H1 (cell line): ENCODE measurements around the gene FMR1. TPM values are rescaled to one million over a fixed set of nuclear protein-coding genes. Genes with fewer than 3 reads are reported as not detected.

ENCODE experiments used
- RBBP5 ChIP-seq: IDR thresholded peaks from 2 replicates; pipeline ENCODE4 v1.7.1; 2012; ENCODE audit warnings: low read depth, mild to moderate bottlenecking, inconsistent platforms, low read length, moderate library complexity, borderline replicate concordance
- SIN3A ChIP-seq, 2 experiments: IDR thresholded peaks in 1 of 2; conservative IDR thresholded peaks in 1 of 2; 2 replicates each; pipeline ENCODE4 v1.6.1; 2011 to 2012; ENCODE audit warnings: low read length in 2 of 2, improper control_type of control experiment in 1 of 2, low read depth in 1 of 2, mild to moderate bottlenecking in 1 of 2
- SIRT6 ChIP-seq: IDR thresholded peaks from one replicate; pipeline ENCODE4 v1.7.1; 2012; ENCODE audit warnings: low read length, inconsistent platforms
- ZNF274 ChIP-seq: IDR thresholded peaks from 2 replicates; pipeline ENCODE4 v1.7.0; 2012; ENCODE audit warnings: low read length, borderline replicate concordance; ENCODE audit errors: extremely low read depth
- polyA plus RNA-seq, 7 experiments: library from polyadenylated mRNA; depleted of rRNA in 3 of 7; stranded (reverse) in 5 of 7; unstranded in 2 of 7; fragments of >200 nt in 5 of 7; fragments of 200-250 nt in 2 of 7; gene quantifications; 1 replicate in 5 of 7; 2 replicates in 1 of 7; 4 replicates in 1 of 7; pipeline versions ENCODE4 v1.2.1 to v1.2.3, GENCODE V29; 2011 to 2013; ENCODE audit warnings: missing spikeins in 2 of 7, mixed read lengths in 2 of 7
- total RNA-seq: library from RNA; stranded (reverse); fragmentation: NEBNext Ultra II Directional; extraction: Animal tissue kit (Norgen Biotek cat#: 25700); gene quantifications from 2 replicates; pipeline ENCODE4 v1.2.1, GENCODE V29; 2021
- TF ChIP-seq, protein P1 (sequence below): fragments of 300-600 bp; sonication (generic); IDR thresholded peaks from 2 replicates; pipeline ENCODE4 v1.7.1; 2012; ENCODE audit warnings: low read length, moderate library complexity, mild to moderate bottlenecking, inconsistent platforms; ENCODE audit not compliant: insufficient replicate concordance
- TF ChIP-seq, protein P2 (sequence below): IDR thresholded peaks from 2 replicates; pipeline ENCODE4 v1.6.1; 2012; ENCODE audit warnings: inconsistent platforms

Gene FMR1
- total and polyA plus RNA-seq, 2 of the 8 experiments (the other 6 are each of a cell fraction or from before 2014, with no cell fraction given): 15.2 to 49.4 TPM

DNA sequence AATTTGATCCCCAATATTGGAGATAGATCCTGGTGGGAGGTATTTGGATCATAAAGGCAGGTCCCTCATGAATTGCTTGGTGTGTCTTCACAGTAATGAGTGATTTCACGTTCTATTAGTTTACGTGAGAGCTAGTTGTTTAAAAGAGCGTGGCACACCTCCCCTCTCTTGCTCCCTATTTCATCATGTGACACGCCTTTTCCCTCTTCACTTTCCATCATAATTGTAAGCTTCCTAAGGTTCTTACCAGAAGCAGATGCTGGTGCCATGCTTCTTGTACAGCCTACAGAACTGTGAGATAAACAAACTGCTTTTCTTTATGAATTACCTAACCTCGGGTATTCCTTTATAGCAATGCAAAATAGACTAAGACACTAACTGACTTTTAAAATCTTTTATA is 34.0 kb upstream of the FMR1 start (continued):
- TF ChIP-seq, protein P1, sequence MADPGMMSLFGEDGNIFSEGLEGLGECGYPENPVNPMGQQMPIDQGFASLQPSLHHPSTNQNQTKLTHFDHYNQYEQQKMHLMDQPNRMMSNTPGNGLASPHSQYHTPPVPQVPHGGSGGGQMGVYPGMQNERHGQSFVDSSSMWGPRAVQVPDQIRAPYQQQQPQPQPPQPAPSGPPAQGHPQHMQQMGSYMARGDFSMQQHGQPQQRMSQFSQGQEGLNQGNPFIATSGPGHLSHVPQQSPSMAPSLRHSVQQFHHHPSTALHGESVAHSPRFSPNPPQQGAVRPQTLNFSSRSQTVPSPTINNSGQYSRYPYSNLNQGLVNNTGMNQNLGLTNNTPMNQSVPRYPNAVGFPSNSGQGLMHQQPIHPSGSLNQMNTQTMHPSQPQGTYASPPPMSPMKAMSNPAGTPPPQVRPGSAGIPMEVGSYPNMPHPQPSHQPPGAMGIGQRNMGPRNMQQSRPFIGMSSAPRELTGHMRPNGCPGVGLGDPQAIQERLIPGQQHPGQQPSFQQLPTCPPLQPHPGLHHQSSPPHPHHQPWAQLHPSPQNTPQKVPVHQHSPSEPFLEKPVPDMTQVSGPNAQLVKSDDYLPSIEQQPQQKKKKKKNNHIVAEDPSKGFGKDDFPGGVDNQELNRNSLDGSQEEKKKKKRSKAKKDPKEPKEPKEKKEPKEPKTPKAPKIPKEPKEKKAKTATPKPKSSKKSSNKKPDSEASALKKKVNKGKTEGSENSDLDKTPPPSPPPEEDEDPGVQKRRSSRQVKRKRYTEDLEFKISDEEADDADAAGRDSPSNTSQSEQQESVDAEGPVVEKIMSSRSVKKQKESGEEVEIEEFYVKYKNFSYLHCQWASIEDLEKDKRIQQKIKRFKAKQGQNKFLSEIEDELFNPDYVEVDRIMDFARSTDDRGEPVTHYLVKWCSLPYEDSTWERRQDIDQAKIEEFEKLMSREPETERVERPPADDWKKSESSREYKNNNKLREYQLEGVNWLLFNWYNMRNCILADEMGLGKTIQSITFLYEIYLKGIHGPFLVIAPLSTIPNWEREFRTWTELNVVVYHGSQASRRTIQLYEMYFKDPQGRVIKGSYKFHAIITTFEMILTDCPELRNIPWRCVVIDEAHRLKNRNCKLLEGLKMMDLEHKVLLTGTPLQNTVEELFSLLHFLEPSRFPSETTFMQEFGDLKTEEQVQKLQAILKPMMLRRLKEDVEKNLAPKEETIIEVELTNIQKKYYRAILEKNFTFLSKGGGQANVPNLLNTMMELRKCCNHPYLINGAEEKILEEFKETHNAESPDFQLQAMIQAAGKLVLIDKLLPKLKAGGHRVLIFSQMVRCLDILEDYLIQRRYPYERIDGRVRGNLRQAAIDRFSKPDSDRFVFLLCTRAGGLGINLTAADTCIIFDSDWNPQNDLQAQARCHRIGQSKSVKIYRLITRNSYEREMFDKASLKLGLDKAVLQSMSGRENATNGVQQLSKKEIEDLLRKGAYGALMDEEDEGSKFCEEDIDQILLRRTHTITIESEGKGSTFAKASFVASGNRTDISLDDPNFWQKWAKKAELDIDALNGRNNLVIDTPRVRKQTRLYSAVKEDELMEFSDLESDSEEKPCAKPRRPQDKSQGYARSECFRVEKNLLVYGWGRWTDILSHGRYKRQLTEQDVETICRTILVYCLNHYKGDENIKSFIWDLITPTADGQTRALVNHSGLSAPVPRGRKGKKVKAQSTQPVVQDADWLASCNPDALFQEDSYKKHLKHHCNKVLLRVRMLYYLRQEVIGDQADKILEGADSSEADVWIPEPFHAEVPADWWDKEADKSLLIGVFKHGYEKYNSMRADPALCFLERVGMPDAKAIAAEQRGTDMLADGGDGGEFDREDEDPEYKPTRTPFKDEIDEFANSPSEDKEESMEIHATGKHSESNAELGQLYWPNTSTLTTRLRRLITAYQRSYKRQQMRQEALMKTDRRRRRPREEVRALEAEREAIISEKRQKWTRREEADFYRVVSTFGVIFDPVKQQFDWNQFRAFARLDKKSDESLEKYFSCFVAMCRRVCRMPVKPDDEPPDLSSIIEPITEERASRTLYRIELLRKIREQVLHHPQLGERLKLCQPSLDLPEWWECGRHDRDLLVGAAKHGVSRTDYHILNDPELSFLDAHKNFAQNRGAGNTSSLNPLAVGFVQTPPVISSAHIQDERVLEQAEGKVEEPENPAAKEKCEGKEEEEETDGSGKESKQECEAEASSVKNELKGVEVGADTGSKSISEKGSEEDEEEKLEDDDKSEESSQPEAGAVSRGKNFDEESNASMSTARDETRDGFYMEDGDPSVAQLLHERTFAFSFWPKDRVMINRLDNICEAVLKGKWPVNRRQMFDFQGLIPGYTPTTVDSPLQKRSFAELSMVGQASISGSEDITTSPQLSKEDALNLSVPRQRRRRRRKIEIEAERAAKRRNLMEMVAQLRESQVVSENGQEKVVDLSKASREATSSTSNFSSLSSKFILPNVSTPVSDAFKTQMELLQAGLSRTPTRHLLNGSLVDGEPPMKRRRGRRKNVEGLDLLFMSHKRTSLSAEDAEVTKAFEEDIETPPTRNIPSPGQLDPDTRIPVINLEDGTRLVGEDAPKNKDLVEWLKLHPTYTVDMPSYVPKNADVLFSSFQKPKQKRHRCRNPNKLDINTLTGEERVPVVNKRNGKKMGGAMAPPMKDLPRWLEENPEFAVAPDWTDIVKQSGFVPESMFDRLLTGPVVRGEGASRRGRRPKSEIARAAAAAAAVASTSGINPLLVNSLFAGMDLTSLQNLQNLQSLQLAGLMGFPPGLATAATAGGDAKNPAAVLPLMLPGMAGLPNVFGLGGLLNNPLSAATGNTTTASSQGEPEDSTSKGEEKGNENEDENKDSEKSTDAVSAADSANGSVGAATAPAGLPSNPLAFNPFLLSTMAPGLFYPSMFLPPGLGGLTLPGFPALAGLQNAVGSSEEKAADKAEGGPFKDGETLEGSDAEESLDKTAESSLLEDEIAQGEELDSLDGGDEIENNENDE: no peak
- no peak for TF ChIP-seq ZNF274
- TF ChIP-seq RBBP5: no peak
- no peak for TF ChIP-seq SIN3A (conservative IDR thresholded peaks at IDR 0.05 in 1 of 2, IDR thresholded peaks at IDR 0.05 in 1 of 2; ENCODE audit: low read depth in 1 of 2, low read length in 2 of 2)
- TF ChIP-seq SIRT6: no peak
- TF ChIP-seq, protein P2, sequence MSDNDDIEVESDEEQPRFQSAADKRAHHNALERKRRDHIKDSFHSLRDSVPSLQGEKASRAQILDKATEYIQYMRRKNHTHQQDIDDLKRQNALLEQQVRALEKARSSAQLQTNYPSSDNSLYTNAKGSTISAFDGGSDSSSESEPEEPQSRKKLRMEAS: no peak
